GM12878 (cell line): ENCODE results near the gene TLCD5. TPM values are rescaled to one million over a fixed set of nuclear protein-coding genes. Genes with fewer than 3 reads are reported as not detected.

Source experiments
- ATAC-seq: fragments of 200-7000 bp; cut with Tn5 transposase; 3 replicates; pipeline ENCODE4 v1.9.1; 2020; ENCODE audit warnings: mild to moderate bottlenecking, moderate library complexity
- BruUV-seq: library from RNA; stranded (reverse); fragments of 400-500 nt; replicated peaks from 2 replicates; lab custom pipeline; 2021; lab: Mats Ljungman, UMichigan
- CTCF ChIA-PET: fragments of 300-600 bp; sonication (Branson Sonifier 250); formaldehyde crosslinking; extraction: SDS; loops from one replicate; lab custom pipeline; 2021; ENCODE audit warnings: inconsistent platforms; lab: Yijun Ruan, JAX
- POLR2A ChIA-PET: fragments of 350-600 bp; formaldehyde crosslinking; extraction: SDS; loops from one replicate; lab custom pipeline; 2021; ENCODE audit warnings: inconsistent platforms; lab: Charles Lee
- RAD21 ChIA-PET: fragments of 300-600 bp; sonication (Branson Sonifier 250); formaldehyde crosslinking; loops from one replicate; lab custom pipeline; 2023; ENCODE audit warnings: antibody characterized with exemption; ENCODE audit not compliant: unreplicated experiment; lab: Charles Lee
- SMC1A ChIA-PET: fragments of 300-600 bp; sonication (Branson Sonifier 250); formaldehyde crosslinking; loops from one replicate; lab custom pipeline; 2023; ENCODE audit not compliant: unreplicated experiment, uncharacterized antibody; lab: Charles Lee
- DNase-seq: peaks from one replicate; pipeline ENCODE4 v3.0.0-alpha.2; 2011; ENCODE audit warnings: low read depth, low spot score
- FAIRE-seq: peaks from 3 replicates; lab custom pipeline; 2011; peaks lifted over from hg19 to GRCh38; lab: Jason Lieb, UNC
- H2AFZ ChIP-seq: 2 replicates; pipeline ENCODE4 v1.6.0; 2011; ENCODE audit warnings: low read depth, low read length, control low read depth; ENCODE audit not compliant: control insufficient read depth
- H3K27ac ChIP-seq: 2 replicates; pipeline ENCODE4 v1.5.1; 2011; ENCODE audit warnings: control low read depth; ENCODE audit not compliant: control insufficient read depth, insufficient read depth
- H3K27me3 ChIP-seq, 2 experiments: replicated peaks in 1 of 2; 2 replicates each; pipeline versions ENCODE4 v1.6.0 to v1.6.1; 2011; ENCODE audit warnings: low read length in 1 of 2; ENCODE audit not compliant: control insufficient read depth in 2 of 2, insufficient read depth in 2 of 2
- H3K36me3 ChIP-seq, 2 experiments: 2 replicates each; pipeline ENCODE4 v1.5.1; 2011; ENCODE audit warnings: low read length in 1 of 2; ENCODE audit not compliant: control insufficient read depth in 2 of 2, insufficient read depth in 2 of 2
- H3K4me1 ChIP-seq: 2 replicates; pipeline ENCODE4 v1.6.1; 2011; ENCODE audit warnings: mild to moderate bottlenecking, low read length, moderate library complexity, mixed read lengths; ENCODE audit not compliant: control insufficient read depth, insufficient read depth
- H3K4me2 ChIP-seq: 2 replicates; pipeline ENCODE4 v1.6.0; 2011; ENCODE audit warnings: control low read depth; ENCODE audit not compliant: control insufficient read depth, insufficient read depth
- H3K4me3 ChIP-seq: fragments of 200-600 bp; sonication (generic); 2 replicates; pipeline ENCODE4 v1.5.1; 2016
- H3K79me2 ChIP-seq: 2 replicates; pipeline ENCODE4 v1.6.0; 2011; ENCODE audit warnings: low read length; ENCODE audit not compliant: control insufficient read depth, insufficient read depth
- H3K9ac ChIP-seq: 2 replicates; pipeline ENCODE4 v1.8.0; 2011; ENCODE audit warnings: low read length, control low read depth, mixed read lengths; ENCODE audit not compliant: control insufficient read depth, insufficient read depth
- H3K9me3 ChIP-seq: replicated peaks from 3 replicates; pipeline ENCODE4 v1.5.1; 2011; ENCODE audit warnings: mild to moderate bottlenecking, low read length; ENCODE audit not compliant: control insufficient read depth, insufficient read depth
- H4K20me1 ChIP-seq: 2 replicates; pipeline ENCODE4 v1.6.0; 2011; ENCODE audit not compliant: control insufficient read depth, insufficient read depth
- ETV6 ChIP-seq, 2 experiments: fragments of 450-650 bp in 1 of 2; IDR thresholded peaks in 1 of 2; conservative IDR thresholded peaks in 1 of 2; 2 replicates each; pipeline ENCODE4 v1.6.1; 2014; ENCODE audit warnings: antibody characterized with exemption in 1 of 2, borderline replicate concordance in 1 of 2, low read depth in 1 of 2, mild to moderate bottlenecking in 1 of 2, moderate library complexity in 1 of 2
- FOS ChIP-seq: IDR thresholded peaks from 3 replicates; pipeline ENCODE4 v1.6.1; 2011; ENCODE audit warnings: borderline replicate concordance; ENCODE audit not compliant: insufficient read length; ENCODE audit errors: extremely low read depth
- FOXM1 ChIP-seq: IDR thresholded peaks from 2 replicates; pipeline ENCODE4 v1.6.1; 2012; ENCODE audit warnings: low read depth, mild to moderate bottlenecking, inconsistent platforms, low read length, moderate library complexity
- GABPA ChIP-seq: IDR thresholded peaks from 2 replicates; pipeline ENCODE4 v1.6.1; 2014; ENCODE audit warnings: antibody characterized with exemption, low read depth, mild to moderate bottlenecking, inconsistent platforms
- KDM1A ChIP-seq: fragments of 200-600 bp; sonication (generic); IDR thresholded peaks from 2 replicates; pipeline ENCODE4 v1.6.1; 2016; ENCODE audit warnings: borderline replicate concordance
- KLF5 ChIP-seq: fragments of 450-650 bp; IDR thresholded peaks from 2 replicates; pipeline ENCODE4 v1.6.1; 2014; ENCODE audit warnings: mild to moderate bottlenecking; ENCODE audit not compliant: partially characterized antibody
- NBN ChIP-seq: fragments of 450-650 bp; IDR thresholded peaks from 2 replicates; pipeline ENCODE4 v1.6.1; 2016
- NR2C1 ChIP-seq: fragments of 450-650 bp; IDR thresholded peaks from 2 replicates; pipeline ENCODE4 v1.6.1; 2017; ENCODE audit warnings: antibody characterized with exemption, mild to moderate bottlenecking, moderate library complexity
- PML ChIP-seq: IDR thresholded peaks from 2 replicates; pipeline ENCODE4 v1.6.1; 2012; ENCODE audit warnings: low read length, inconsistent platforms
- RCOR1 ChIP-seq: conservative IDR thresholded peaks from 2 replicates; pipeline ENCODE4 v1.6.1; 2012; ENCODE audit warnings: low read depth, low read length, improper control_type of control experiment
- RELA ChIP-seq: fragments of 450-650 bp; IDR thresholded peaks from 2 replicates; pipeline ENCODE4 v1.8.0; 2014; ENCODE audit warnings: borderline replicate concordance; ENCODE audit not compliant: partially characterized antibody
- SMAD5 ChIP-seq: IDR thresholded peaks from 2 replicates; pipeline ENCODE4 v1.6.1; 2016; ENCODE audit warnings: antibody characterized with exemption, low read depth
- SMARCA5 ChIP-seq: fragments of 450-650 bp; IDR thresholded peaks from 2 replicates; pipeline ENCODE4 v1.6.1; 2017; ENCODE audit warnings: mild to moderate bottlenecking
- SRF ChIP-seq, 2 experiments: IDR thresholded peaks; 2 replicates each; pipeline ENCODE4 v1.6.1; 2011; ENCODE audit warnings: low read depth in 2 of 2, low read length in 2 of 2, mild to moderate bottlenecking in 1 of 2, moderate library complexity in 1 of 2
- TCF12 ChIP-seq: IDR thresholded peaks from 2 replicates; pipeline ENCODE4 v1.6.1; 2011; ENCODE audit warnings: low read depth, mild to moderate bottlenecking, low read length
- WGBS: methylation state at CpG from one replicate; pipeline ENCODE4 v1.1.6; 2016; ENCODE audit warnings: low lambda C conversion rate; ENCODE audit not compliant: insufficient replicate concordance, insufficient coverage; ENCODE audit errors: missing lambda C conversion rate; 5-methylcytosine and 5-hydroxymethylcytosine counted together
- in situ Hi-C: fragments of 300-500 bp; cut with MboI; formaldehyde crosslinking; loops from 9 replicates; pipeline ENCODE4 v1.14.3; 2018; ENCODE audit warnings: mixed read lengths
- intact Hi-C: fragments of 100-400 bp; cut with micrococcal nuclease; formaldehyde crosslinking; loops from one replicate; pipeline ENCODE4 v1.14.2; 2022; ENCODE audit not compliant: unreplicated experiment
- polyA plus RNA-seq, 11 experiments: library from polyadenylated mRNA; depleted of rRNA in 4 of 11; unstranded in 6 of 11; stranded (reverse) in 5 of 11; fragments of >200 nt; fragmentation: Nextera tagmentation in 4 of 11; fragmentation: Illumina TruSeq in 1 of 11; extraction: Ambion mirVana in 4 of 11; extraction: Trizol in 1 of 11; gene quantifications; 1 replicate in 1 of 11; 2 replicates in 10 of 11; pipeline versions ENCODE4 v1.2.1 to v1.2.3, GENCODE V29; 2011 to 2016; ENCODE audit warnings: inconsistent platforms in 2 of 11, missing spikeins in 2 of 11, low read depth in 1 of 11
- total RNA-seq, 4 experiments: library from RNA; depleted of rRNA in 3 of 4; stranded (reverse); fragments of >200 nt in 3 of 4; fragmentation: Illumina TruSeq in 1 of 4; extraction: Trizol in 1 of 4; gene quantifications; 2 replicates each; pipeline versions ENCODE4 v1.2.1 to v1.2.3, GENCODE V29; 2013 to 2021
- TF ChIP-seq, protein P1 (sequence below): IDR thresholded peaks from 2 replicates; pipeline ENCODE4 v1.6.1; 2011; ENCODE audit warnings: borderline replicate concordance, low read depth, mild to moderate bottlenecking, moderate library complexity, mixed read lengths, low read length; ENCODE audit not compliant: insufficient read depth; ENCODE audit errors: extremely low read length
- TF ChIP-seq, protein P2 (sequence below): fragments of 450-650 bp; IDR thresholded peaks from 2 replicates; pipeline ENCODE4 v1.6.1; 2016; ENCODE audit warnings: mild to moderate bottlenecking
- TF ChIP-seq, protein P3 (sequence below): fragments of 450-650 bp; IDR thresholded peaks from 2 replicates; pipeline ENCODE4 v1.6.1; 2018; ENCODE audit warnings: borderline replicate concordance, mild to moderate bottlenecking; ENCODE audit not compliant: partially characterized antibody

The TLCD5 gene
- total and polyA plus RNA-seq, 10 of the 15 experiments (the other 5 are each of a cell fraction or from before 2014, with no cell fraction given), result 2.4 to 13.3 (median 3.2) TPM

DNA sequence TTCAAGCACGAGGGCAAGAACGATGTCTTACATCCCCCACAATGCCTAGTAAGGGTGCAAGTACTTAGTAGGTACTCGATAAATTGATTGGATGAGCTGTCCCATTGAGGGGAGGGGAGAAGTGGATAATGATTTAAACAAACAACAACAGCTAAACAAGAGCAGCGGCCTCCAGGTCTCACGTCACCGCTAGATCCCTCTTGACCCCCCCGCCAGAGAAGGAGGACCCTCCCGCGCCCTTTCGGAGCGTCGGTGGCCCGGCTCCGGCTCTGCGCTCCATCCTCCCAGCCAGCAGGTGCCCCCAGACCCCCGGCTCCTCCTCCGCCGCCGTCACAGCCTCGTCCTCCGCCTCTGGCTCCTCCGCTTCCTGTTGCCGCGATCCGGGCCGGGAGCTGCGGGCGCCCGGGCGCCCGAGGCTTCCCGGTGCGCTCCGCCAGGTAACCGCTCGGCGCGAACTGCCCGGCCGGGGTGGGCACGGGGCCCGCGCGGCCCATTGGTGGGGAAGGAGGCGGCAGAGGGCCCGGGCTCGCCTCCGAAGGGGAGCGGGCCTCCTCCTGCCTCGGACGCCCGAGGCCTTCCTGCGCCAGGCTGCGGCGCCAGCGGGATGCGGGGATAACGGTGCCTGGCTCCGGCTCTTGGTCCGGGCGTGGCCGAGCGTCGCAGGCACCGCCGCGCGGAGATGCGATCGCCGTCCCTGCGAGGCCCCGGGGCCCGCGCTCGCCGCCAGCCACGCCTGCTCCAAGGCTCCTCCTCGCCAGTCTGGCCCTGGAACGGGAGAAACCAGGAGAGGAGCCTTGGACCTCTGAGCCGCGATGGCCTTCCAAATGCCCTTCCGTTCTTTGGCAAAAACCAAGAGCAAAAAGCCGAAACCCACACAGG is at the start of gene TLCD5 (continued):
- TF ChIP-seq KLF5, result no peak
- no peak for TF ChIP-seq TCF12
- TF ChIP-seq FOXM1, result no peak
- TF ChIP-seq GABPA, result no peak
- TF ChIP-seq NR2C1, result no peak
- TF ChIP-seq SMARCA5, result 0 out of 2 replicates have a peak, but pooled peaks have one; percentile 53
- no peak for TF ChIP-seq RELA
- 0 out of 2 replicates have a peak, but pooled peaks have one; percentile 51 for TF ChIP-seq NBN
- TF ChIP-seq SRF (IDR thresholded peaks at IDR 0.05; ENCODE audit: low read depth in 2 of 2, low read length in 2 of 2), result no peak
- TF ChIP-seq, protein P1, sequence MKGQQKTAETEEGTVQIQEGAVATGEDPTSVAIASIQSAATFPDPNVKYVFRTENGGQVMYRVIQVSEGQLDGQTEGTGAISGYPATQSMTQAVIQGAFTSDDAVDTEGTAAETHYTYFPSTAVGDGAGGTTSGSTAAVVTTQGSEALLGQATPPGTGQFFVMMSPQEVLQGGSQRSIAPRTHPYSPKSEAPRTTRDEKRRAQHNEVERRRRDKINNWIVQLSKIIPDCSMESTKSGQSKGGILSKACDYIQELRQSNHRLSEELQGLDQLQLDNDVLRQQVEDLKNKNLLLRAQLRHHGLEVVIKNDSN, result no peak
- no peak for TF ChIP-seq RCOR1

DNA sequence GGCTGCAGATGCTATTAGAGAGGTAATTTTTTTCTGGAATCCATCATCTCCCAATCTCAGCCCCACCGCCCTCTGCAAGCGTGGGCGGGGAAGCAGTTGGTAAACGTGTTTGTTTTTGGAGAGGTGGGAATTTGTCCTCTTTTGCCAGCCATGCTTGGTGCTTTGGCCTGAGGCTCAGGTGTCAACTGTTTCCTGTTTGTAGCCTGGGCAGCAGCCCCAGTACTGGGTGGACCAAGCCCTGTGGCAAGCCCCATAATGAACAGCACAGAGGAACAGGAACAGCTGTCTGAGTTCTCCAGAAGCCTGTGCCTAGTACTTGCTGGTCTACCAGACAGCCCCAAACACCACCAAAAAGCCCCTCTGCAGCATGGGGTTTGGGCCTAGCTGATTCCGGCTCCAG is 45.6 kb upstream of the TLCD5 start:
- Histone ChIP-seq H3K4me3 (no peak overlapping the region), H3K9ac (no peak overlapping the region), H3K9me3 (no peaks in the 10 kb centered on the region), H4K20me1 (no peaks in the 10 kb centered on the region), H3K27me3 (peaks cover 0 to 4% of the 10 kb centered on the region in 2 experiments; a peak in 1 of 4 replicates), H3K27ac (no peak overlapping the region), H2AFZ (no peak overlapping the region), H3K4me2 (no peak overlapping the region), H3K36me3 (no peaks in the 10 kb centered on the region), H3K4me1 (no peaks in the 10 kb centered on the region), H3K79me2 (no peaks in the 10 kb centered on the region)
- intact Hi-C loops (no loop called here), in situ Hi-C loops (no loop called here)
- ChIA-PET CTCF (no interaction called here), POLR2A (no interaction called here), SMC1A (no interaction called here), RAD21 (interaction anchor here (1.0 kb wide), 1 partner anchor 44 kb away, joined by 3 read pairs; no protein-coding TSS in a partner anchor)
- DNase-seq (no peak), FAIRE-seq (no peak), ATAC-seq (no peak)
- no TSS peak for BruUV-seq
- no peak for TF ChIP-seq ETV6 (conservative IDR thresholded peaks at IDR 0.05 in 1 of 2, IDR thresholded peaks at IDR 0.05 in 1 of 2; ENCODE audit: borderline replicate concordance in 1 of 2, low read depth in 1 of 2)
- no peak for TF ChIP-seq SMAD5
- TF ChIP-seq, protein P2, sequence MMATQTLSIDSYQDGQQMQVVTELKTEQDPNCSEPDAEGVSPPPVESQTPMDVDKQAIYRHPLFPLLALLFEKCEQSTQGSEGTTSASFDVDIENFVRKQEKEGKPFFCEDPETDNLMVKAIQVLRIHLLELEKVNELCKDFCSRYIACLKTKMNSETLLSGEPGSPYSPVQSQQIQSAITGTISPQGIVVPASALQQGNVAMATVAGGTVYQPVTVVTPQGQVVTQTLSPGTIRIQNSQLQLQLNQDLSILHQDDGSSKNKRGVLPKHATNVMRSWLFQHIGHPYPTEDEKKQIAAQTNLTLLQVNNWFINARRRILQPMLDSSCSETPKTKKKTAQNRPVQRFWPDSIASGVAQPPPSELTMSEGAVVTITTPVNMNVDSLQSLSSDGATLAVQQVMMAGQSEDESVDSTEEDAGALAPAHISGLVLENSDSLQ, result no peak
- TF ChIP-seq KDM1A, result no peak
- no peak for TF ChIP-seq FOS
- no peak for TF ChIP-seq PML
- TF ChIP-seq GABPA, result no peak
- TF ChIP-seq, protein P3, sequence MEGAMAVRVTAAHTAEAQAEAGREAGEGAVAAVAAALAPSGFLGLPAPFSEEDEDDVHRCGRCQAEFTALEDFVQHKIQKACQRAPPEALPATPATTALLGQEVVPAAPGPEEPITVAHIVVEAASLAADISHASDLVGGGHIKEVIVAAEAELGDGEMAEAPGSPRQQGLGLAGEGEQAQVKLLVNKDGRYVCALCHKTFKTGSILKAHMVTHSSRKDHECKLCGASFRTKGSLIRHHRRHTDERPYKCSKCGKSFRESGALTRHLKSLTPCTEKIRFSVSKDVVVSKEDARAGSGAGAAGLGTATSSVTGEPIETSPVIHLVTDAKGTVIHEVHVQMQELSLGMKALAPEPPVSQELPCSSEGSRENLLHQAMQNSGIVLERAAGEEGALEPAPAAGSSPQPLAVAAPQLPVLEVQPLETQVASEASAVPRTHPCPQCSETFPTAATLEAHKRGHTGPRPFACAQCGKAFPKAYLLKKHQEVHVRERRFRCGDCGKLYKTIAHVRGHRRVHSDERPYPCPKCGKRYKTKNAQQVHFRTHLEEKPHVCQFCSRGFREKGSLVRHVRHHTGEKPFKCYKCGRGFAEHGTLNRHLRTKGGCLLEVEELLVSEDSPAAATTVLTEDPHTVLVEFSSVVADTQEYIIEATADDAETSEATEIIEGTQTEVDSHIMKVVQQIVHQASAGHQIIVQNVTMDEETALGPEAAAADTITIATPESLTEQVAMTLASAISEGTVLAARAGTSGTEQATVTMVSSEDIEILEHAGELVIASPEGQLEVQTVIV, result no peak
- no peak for TF ChIP-seq TCF12
- WGBS, result 47% methylated on average over 5 of the region's 5 CpGs
